H1 (cell line): ENCODE results near the gene CRTAC1. TPM values are rescaled to one million over a fixed set of nuclear protein-coding genes. Genes with fewer than 3 reads are reported as not detected.

Experiments
- CHD7 ChIP-seq: fragments of 300-600 bp; sonication (generic); IDR thresholded peaks from 2 replicates; pipeline ENCODE4 v1.7.1; 2012; ENCODE audit warnings: low read length, moderate library complexity, mild to moderate bottlenecking, inconsistent platforms; ENCODE audit not compliant: insufficient replicate concordance
- SP2 ChIP-seq: IDR thresholded peaks from 2 replicates; pipeline ENCODE4 v1.6.1; 2012; ENCODE audit warnings: mild to moderate bottlenecking, low read length, inconsistent platforms
- polyA plus RNA-seq, 7 experiments: library from polyadenylated mRNA; depleted of rRNA in 3 of 7; stranded (reverse) in 5 of 7; unstranded in 2 of 7; fragments of >200 nt in 5 of 7; fragments of 200-250 nt in 2 of 7; gene quantifications; 1 replicate in 5 of 7; 2 replicates in 1 of 7; 4 replicates in 1 of 7; pipeline versions ENCODE4 v1.2.1 to v1.2.3, GENCODE V29; 2011 to 2013; ENCODE audit warnings: missing spikeins in 2 of 7, mixed read lengths in 2 of 7
- total RNA-seq: library from RNA; stranded (reverse); fragmentation: NEBNext Ultra II Directional; extraction: Animal tissue kit (Norgen Biotek cat#: 25700); gene quantifications from 2 replicates; pipeline ENCODE4 v1.2.1, GENCODE V29; 2021

The CRTAC1 gene
- total and polyA plus RNA-seq, 2 of the 8 experiments (the other 6 are each of a cell fraction or from before 2014, with no cell fraction given), result 0.91 to 1.2 TPM

- TF ChIP-seq CHD7, result no peak
- TF ChIP-seq SP2, result no peak
Measured at GRCh38 chr10:97981816-97982215, 48.6 kb downstream of the CRTAC1 start (continued).
